ENCODE data around the gene ANKRD60. TPM values are rescaled to one million over a fixed set of nuclear protein-coding genes. Genes with fewer than 3 reads are reported as not detected.

Gene ANKRD60
- total and polyA plus RNA-seq, 11 donors = not detected

DNA sequence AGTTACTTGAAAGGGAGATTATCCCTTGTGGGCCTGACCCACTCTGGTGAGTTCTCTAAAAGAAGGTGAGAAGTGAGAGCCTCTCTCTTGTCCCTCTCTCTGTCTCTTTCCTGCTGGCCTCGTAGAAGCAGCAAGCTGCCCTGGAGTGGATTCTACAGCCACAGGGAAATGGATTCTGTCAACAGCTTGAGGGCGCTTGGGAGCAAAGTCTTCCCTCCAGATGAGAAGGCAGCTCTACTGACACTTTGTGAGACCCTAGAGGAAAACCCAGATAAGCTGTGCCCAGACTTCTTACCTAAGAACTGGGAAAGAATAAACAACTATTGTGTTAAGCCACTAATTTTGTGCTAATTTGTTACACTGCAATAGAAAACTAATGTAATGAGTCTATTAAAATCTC is 39.9 kb downstream of the ANKRD60 start:
- WGBS, 4 donors = 32 to 40% (median 34%) methylated on average over 2 of the region's 2 CpGs
- intact Hi-C loops (cut with DNase I) = loop anchor here in 2 of 10 donors (10.0 kb wide), 2 partner anchors 434 to 564 kb away; partner anchors contain the start of gene ZBP1 (in 1 of the 2)
- Histone ChIP-seq H3K27me3 (peaks cover 0 to 10% (median 0%) of the 10 kb centered on the region in 9 donors), H3K4me3 (no peak overlapping the region), H3K9me3 (peaks cover 0 to 15% (median 2%) of the 10 kb centered on the region in 12 donors), H3K36me3 (no peaks in the 10 kb centered on the region), H3K4me1 (no peaks in the 10 kb centered on the region), H3K27ac (no peak overlapping the region)
- ATAC-seq (no peak), DNase-seq (no peak)
- TF ChIP-seq, protein P1, sequence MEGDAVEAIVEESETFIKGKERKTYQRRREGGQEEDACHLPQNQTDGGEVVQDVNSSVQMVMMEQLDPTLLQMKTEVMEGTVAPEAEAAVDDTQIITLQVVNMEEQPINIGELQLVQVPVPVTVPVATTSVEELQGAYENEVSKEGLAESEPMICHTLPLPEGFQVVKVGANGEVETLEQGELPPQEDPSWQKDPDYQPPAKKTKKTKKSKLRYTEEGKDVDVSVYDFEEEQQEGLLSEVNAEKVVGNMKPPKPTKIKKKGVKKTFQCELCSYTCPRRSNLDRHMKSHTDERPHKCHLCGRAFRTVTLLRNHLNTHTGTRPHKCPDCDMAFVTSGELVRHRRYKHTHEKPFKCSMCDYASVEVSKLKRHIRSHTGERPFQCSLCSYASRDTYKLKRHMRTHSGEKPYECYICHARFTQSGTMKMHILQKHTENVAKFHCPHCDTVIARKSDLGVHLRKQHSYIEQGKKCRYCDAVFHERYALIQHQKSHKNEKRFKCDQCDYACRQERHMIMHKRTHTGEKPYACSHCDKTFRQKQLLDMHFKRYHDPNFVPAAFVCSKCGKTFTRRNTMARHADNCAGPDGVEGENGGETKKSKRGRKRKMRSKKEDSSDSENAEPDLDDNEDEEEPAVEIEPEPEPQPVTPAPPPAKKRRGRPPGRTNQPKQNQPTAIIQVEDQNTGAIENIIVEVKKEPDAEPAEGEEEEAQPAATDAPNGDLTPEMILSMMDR (IDR thresholded peaks at IDR 0.05) = no peak
- TF ChIP-seq POLR2A (IDR thresholded peaks at IDR 0.05) = no peak

DNA sequence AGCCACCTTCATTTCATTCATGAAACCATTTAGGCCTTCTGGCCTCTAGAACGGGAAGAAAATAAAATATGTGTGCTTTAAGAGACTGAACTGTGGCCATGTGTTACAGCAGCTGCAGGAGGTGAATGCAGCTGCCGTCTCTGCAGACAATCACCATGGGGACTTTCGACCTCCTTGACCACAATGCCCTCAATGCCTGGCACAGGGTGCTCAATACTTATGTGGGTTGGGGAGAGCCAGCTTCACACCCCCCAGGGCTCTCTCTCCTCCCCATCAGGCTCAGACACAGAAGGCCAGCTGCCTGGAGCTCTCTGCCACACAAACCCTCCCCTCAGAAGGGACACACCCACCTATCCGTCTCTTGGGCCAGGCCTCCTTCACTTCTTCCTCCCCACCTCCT is 43.5 kb downstream of the ANKRD60 start:
- no peaks in the 10 kb centered on the region for H3K36me3 ChIP-seq
- no peak overlapping the region for H3K4me3 ChIP-seq
- H3K4me1 ChIP-seq = peaks cover 0 to under 1% (median 0%) of the 10 kb centered on the region in 12 donors
- whole genome bisulfite sequencing, 4 donors = 88 to 95% (median 91%) methylated on average over 4 of the region's 4 CpGs
- DNase-seq = no peak
- H3K27me3 ChIP-seq = peaks cover 0 to 19% (median 0%) of the 10 kb centered on the region in 9 donors
- intact Hi-C loops (cut with DNase I) = loop anchor here in 3 of 10 donors (5.0 to 10.0 kb wide), 3 partner anchors 430 to 560 kb away; partner anchors contain the start of gene ZBP1 (in 1 of the 3)
- peaks cover 0 to 15% (median 2%) of the 10 kb centered on the region in 12 donors for H3K9me3 ChIP-seq
- ATAC-seq = no peak
- H3K27ac ChIP-seq = no peak overlapping the region
- TF ChIP-seq, protein P1 (IDR thresholded peaks at IDR 0.05) = no peak
- TF ChIP-seq POLR2A (IDR thresholded peaks at IDR 0.05) = no peak

DNA sequence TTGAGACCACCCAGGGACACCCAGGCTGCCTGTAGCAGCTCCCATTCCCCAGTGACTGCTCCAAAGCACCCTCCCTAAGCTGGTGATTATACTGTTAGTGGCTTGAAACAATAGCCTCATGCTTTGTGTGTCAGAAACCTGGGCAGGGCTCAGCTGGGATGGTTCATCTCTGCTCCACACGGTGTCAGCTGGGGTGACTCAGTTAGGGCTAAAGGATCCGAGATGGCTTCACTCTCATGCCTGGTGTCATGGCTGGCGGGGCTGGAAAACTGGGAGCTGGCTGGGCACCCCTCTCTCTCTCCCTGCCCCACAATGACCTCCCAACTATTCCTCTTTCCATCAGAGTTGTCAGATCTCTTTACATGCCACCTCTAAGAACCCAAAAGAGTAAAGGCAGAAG is 44.4 kb downstream of the ANKRD60 start:
- Histone ChIP-seq H3K4me3 (no peak overlapping the region), H3K9me3 (peaks cover 0 to 15% (median 2%) of the 10 kb centered on the region in 12 donors), H3K4me1 (peaks cover 0 to 10% (median 8%) of the 10 kb centered on the region in 12 donors), H3K27me3 (peaks cover 0 to 22% (median 2%) of the 10 kb centered on the region in 9 donors), H3K36me3 (no peaks in the 10 kb centered on the region), H3K27ac (no peak overlapping the region)
- WGBS, 4 donors = 77 to 90% (median 88%) methylated on average over 3 of the region's 3 CpGs
- TF ChIP-seq, protein P1 (IDR thresholded peaks at IDR 0.05) = no peak
- DNase-seq (no peak), ATAC-seq (no peak)
- intact Hi-C loops (cut with DNase I) = loop anchor here in 3 of 10 donors (5.0 to 10.0 kb wide), 3 partner anchors 429 to 559 kb away; partner anchors contain the start of gene ZBP1 (in 1 of the 3)

DNA sequence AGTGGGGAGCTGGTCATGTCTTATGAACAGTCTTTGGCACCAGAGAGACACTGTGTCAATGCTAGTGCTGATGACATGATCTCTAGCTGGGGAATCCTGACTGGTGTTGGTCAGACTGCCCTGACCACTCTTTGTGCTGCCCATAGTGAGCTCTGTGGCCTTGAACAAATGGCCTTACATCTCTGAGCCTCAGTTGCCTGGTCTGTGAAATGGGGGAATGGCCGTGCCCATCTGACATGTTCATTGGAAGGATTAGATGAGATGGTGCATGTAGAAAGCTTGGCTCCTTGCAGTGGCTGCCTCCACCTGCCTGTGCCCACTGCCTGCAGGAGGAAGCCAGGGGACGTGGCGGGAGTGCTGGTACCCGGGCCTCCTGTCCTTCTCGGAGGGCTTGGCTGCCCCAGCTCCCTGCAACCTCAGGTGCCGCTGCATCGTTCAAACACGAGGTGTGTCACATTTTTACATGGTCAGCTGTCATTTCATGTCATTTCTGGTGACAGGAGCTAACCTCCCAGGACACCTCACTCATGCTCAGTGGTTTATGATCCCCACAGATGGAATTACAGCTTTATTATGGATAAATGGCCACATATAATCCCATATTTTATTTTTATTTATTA is 45.8 kb downstream of the ANKRD60 start:
- Histone ChIP-seq H3K4me1 (peaks cover 0 to 12% (median 9%) of the 10 kb centered on the region in 12 donors), H3K36me3 (no peaks in the 10 kb centered on the region), H3K27ac (no peak overlapping the region), H3K4me3 (no peak overlapping the region), H3K9me3 (peaks cover 0 to 15% (median 2%) of the 10 kb centered on the region in 12 donors), H3K27me3 (peaks cover 0 to 21% (median 0%) of the 10 kb centered on the region in 9 donors)
- TF ChIP-seq POLR2A (IDR thresholded peaks at IDR 0.05) = no peak
- TF ChIP-seq, protein P1 (IDR thresholded peaks at IDR 0.05) = no peak
- ATAC-seq = no peak
- intact Hi-C loops (cut with DNase I) = loop anchor here in 3 of 10 donors (5.0 to 10.0 kb wide), 3 partner anchors 428 to 558 kb away; partner anchors contain the start of gene ZBP1 (in 1 of the 3)
- no peak for DNase-seq
- WGBS, 4 donors = 85 to 95% (median 90%) methylated on average over 7 to 8 of the region's 8 CpGs
